AG04450 (cell line): ENCODE data around the gene SMARCA2. TPM values are rescaled to one million over a fixed set of nuclear protein-coding genes. Genes with fewer than 3 reads are reported as not detected.
A peak's percentile ranks its signal among the peaks of the same experiment; 100 is the strongest.

Experiments
- CTCF ChIA-PET: fragments of 300-600, 350-600 bp; formaldehyde crosslinking; extraction: SDS; loops from one replicate; lab custom pipeline; 2022; ENCODE audit warnings: antibody characterized with exemption, inconsistent platforms; lab: Charles Lee
- POLR2A ChIA-PET: fragments of 350-600 bp; formaldehyde crosslinking; extraction: SDS; loops from one replicate; lab custom pipeline; 2021; ENCODE audit warnings: antibody characterized with exemption, inconsistent platforms; lab: Yijun Ruan, JAX
- DNase-seq: peaks from one replicate; pipeline ENCODE4 v3.0.0-alpha.2; 2011; ENCODE audit warnings: low read depth, low spot score
- H3K27ac ChIP-seq: one replicate; pipeline ENCODE4 v1.5.1; 2012; ENCODE audit warnings: low read depth, low read length, control low read depth
- H3K27me3 ChIP-seq: one replicate; pipeline ENCODE4 v1.6.0; 2012; ENCODE audit warnings: low read length; ENCODE audit not compliant: control insufficient read depth, insufficient read depth
- H3K4me3 ChIP-seq: 2 replicates; pipeline ENCODE4 v1.5.1; 2011; ENCODE audit warnings: mild to moderate bottlenecking, low read depth, low read length, control low read depth
- H3K9me3 ChIP-seq: 2 replicates; pipeline ENCODE4 v1.5.1; 2012; ENCODE audit warnings: low read length; ENCODE audit not compliant: control insufficient read depth, insufficient read depth
- polyA plus RNA-seq: library from polyadenylated mRNA; depleted of rRNA; stranded (reverse); fragments of >200 nt; gene quantifications from 2 replicates; pipeline ENCODE4 v1.2.3, GENCODE V29; 2011
- TF ChIP-seq, protein P1 (sequence below): IDR thresholded peaks from 2 replicates; pipeline ENCODE4 v1.5.1; 2011; ENCODE audit warnings: low read depth, low read length, control low read depth, inconsistent platforms

SMARCA2 gene
- polyA plus RNA-seq, 1 experiment: 51.2 TPM

DNA sequence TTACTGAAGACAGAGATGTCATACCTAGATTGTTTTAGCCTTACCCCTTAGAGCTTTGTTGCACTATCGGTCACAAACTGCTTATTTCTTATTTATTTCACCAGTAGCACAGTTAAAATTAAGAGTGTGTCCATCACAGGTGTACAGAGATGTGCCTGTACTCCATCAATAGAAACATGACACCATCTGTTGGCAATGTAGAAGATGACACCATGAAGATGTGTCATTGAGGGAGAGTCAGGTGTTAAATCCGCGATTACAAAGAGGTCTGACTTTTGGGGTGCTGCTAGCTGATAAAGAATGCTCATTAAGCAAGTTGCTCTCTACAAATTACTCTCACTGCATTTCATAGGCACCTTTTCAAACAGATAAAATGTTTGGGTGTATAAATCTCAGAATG lies 164.4 kb downstream of the SMARCA2 start:
- CTCF ChIA-PET: no interaction called here
- H3K27me3 ChIP-seq: no peaks in the 10 kb centered on the region
- TF ChIP-seq, protein P1, sequence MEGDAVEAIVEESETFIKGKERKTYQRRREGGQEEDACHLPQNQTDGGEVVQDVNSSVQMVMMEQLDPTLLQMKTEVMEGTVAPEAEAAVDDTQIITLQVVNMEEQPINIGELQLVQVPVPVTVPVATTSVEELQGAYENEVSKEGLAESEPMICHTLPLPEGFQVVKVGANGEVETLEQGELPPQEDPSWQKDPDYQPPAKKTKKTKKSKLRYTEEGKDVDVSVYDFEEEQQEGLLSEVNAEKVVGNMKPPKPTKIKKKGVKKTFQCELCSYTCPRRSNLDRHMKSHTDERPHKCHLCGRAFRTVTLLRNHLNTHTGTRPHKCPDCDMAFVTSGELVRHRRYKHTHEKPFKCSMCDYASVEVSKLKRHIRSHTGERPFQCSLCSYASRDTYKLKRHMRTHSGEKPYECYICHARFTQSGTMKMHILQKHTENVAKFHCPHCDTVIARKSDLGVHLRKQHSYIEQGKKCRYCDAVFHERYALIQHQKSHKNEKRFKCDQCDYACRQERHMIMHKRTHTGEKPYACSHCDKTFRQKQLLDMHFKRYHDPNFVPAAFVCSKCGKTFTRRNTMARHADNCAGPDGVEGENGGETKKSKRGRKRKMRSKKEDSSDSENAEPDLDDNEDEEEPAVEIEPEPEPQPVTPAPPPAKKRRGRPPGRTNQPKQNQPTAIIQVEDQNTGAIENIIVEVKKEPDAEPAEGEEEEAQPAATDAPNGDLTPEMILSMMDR: no peak
- no peak overlapping the region for H3K4me3 ChIP-seq
- DNase-seq: no peak
- POLR2A ChIA-PET: no interaction called here
- H3K9me3 ChIP-seq: no peaks in the 10 kb centered on the region
- H3K27ac ChIP-seq: no peak overlapping the region

DNA sequence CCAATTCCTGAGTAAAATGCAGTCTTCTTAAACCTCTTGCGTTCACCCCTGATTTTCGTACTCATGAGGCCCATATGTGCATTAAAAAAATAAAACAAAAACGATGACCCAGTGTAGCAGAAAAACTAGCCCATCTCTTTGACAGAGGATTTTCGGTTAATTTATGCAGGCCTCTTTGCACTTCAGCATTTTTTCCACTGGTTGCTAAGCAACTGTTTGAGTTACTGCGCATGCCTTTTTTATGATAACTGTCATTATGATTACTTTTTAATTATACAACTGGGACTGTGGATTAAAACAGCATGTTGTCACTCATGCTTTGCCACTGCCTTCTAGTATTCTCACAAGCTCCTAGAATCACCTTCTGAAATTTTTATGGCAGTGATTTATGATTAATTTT lies 165.0 kb downstream of the SMARCA2 start:
- H3K9me3 ChIP-seq: no peaks in the 10 kb centered on the region
- TF ChIP-seq, protein P1: no peak
- no peak overlapping the region for H3K4me3 ChIP-seq
- ChIA-PET CTCF (interaction anchor here (0.9 to 1.0 kb wide), 2 partner anchors 57 to 548 kb away, joined by 3 read pairs; no protein-coding TSS in a partner anchor), POLR2A (no interaction called here)
- no peaks in the 10 kb centered on the region for H3K27me3 ChIP-seq
- no peak overlapping the region for H3K27ac ChIP-seq
- DNase-seq: no peak

DNA sequence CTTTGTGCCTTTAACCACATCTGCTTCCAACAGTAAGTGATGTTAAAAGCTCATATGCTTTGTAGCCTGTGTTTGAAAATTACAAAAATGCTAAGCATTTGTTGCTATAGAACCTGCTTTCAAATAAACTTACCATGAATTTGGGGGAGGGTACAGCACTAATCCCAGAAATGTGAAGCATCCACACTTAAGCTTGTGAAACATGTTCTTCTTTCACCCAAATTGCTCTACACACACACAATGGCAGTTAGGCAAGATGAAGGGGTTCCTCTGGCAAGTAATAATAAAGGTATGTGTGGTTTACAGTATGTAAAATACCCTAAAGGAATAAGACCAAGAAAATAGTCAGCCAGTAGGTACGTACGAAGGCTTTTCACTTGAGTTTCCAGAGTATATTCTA lies 165.6 kb downstream of the SMARCA2 start:
- POLR2A ChIA-PET: no interaction called here
- H3K27ac ChIP-seq: no peak overlapping the region
- CTCF ChIA-PET: interaction anchor here (0.9 to 1.3 kb wide), 6 partner anchors 21 to 679 kb away, joined by 3 to 4 read pairs (median 3); no protein-coding TSS in a partner anchor
- no peak for DNase-seq
- H3K9me3 ChIP-seq: no peaks in the 10 kb centered on the region
- TF ChIP-seq, protein P1: no peak
- H3K4me3 ChIP-seq: no peak overlapping the region
- H3K27me3 ChIP-seq: no peaks in the 10 kb centered on the region

DNA sequence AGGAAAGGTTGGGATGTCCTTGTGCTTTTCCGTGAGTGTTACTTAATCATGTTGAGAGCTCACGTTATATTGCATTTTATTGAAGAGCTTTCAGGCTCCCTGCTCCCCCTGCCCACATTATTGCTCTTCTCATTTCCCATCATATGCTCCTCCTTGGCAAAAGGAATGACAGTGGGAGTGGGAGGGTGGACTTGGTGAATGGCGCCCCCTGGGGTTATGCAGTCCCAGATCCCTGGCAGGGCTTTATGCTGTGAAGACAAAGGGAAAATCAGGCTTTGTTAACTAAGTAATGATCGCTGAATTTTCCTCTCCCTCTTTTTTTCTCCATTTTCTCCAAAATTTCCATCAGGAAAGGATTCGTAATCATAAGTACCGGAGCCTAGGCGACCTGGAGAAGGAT lies 166.6 kb downstream of the SMARCA2 start:
- TF ChIP-seq, protein P1: peak; percentile 50
- no peaks in the 10 kb centered on the region for H3K9me3 ChIP-seq
- ChIA-PET CTCF (interaction anchor here (1.0 to 1.8 kb wide), 5 partner anchors 9 to 678 kb away, joined by 3 to 5 read pairs (median 4); no protein-coding TSS in a partner anchor), POLR2A (no interaction called here)
- no peak overlapping the region for H3K27ac ChIP-seq
- no peaks in the 10 kb centered on the region for H3K27me3 ChIP-seq
- no peak overlapping the region for H3K4me3 ChIP-seq
- no peak for DNase-seq

DNA sequence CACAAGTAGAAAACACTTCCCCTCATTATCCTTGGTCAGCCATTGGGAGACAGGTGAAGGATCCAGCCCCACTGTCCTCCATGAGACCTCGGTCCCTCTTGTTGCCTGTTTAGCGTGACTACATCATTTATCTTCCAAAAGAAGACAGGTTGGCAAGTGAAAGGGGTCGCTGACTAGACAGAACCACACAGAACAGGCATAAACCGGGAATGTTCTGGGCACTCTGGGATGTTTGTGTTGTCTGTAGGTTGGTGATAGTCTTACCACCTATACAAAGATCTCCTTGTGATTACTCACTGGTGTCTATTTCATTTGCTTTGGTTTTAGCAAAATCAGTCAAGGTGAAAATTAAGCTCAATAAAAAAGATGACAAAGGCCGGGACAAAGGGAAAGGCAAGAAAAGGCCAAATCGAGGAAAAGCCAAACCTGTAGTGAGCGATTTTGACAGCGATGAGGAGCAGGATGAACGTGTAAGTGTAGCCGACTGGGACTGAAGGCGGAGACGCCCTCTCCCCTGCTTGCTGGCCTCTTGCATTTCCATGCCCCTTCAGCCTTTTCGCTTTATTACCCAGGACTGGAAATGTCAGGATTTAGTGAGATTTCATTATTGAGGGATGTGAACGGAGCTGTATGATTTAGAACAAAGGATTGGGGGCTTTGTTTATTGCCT lies 175.9 kb downstream of the SMARCA2 start:
- no peak overlapping the region for H3K4me3 ChIP-seq
- POLR2A ChIA-PET: no interaction called here
- no peaks in the 10 kb centered on the region for H3K9me3 ChIP-seq
- TF ChIP-seq, protein P1: no peak
- H3K27me3 ChIP-seq: no peaks in the 10 kb centered on the region
- DNase-seq: no peak
- H3K27ac ChIP-seq: no peak overlapping the region
- CTCF ChIA-PET: no interaction called here
